ENCODE data around the gene PSIP1.
"Not testable (repeated sequence)": the region's sequence is repeated elsewhere in the genome, so short reads cannot be mapped to it uniquely, and the experiment has no call there.

The PSIP1 gene

GRCh38 chr9:15510789-15511575 is at the start of gene PSIP1:
TSS of gene PSIP1 (minus strand) at chr9:15510970. CDS start at chr9:15510188, 782 bp downstream.
- peak; percentile 74 for DNase-seq

DNA sequence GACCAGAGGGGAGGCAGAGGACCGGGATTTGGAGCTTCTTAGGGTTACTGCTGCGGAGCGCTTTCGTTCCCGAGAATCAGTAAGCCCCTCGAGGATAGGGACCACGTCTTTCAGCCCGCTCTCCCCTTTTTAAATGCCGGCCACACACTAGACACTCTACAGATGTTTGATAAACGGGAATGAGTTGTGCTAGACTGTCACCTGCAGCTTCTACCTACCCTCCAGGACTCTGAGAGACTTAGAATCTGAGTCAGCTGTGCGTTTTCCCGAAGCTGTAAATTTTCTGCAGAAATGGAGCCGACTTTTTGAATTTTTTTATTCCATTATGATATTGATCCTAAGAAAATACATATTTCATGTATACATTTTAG is 42.7 kb upstream of the PSIP1 start:
- no peak for DNase-seq

- DNase-seq, result peak; percentile 72
These were observed 42.1 kb upstream of the PSIP1 start, which contains the start of gene CCDC171 for GRCh38 chr9:15552636-15553527. TSS of gene CCDC171 (plus strand) at chr9:15553043. CDS start at chr9:15564089, 11,046 bp downstream.

- DNase-seq, result no peak
These were observed 38.8 kb upstream of the PSIP1 start for GRCh38 chr9:15549611-15550010.

DNA sequence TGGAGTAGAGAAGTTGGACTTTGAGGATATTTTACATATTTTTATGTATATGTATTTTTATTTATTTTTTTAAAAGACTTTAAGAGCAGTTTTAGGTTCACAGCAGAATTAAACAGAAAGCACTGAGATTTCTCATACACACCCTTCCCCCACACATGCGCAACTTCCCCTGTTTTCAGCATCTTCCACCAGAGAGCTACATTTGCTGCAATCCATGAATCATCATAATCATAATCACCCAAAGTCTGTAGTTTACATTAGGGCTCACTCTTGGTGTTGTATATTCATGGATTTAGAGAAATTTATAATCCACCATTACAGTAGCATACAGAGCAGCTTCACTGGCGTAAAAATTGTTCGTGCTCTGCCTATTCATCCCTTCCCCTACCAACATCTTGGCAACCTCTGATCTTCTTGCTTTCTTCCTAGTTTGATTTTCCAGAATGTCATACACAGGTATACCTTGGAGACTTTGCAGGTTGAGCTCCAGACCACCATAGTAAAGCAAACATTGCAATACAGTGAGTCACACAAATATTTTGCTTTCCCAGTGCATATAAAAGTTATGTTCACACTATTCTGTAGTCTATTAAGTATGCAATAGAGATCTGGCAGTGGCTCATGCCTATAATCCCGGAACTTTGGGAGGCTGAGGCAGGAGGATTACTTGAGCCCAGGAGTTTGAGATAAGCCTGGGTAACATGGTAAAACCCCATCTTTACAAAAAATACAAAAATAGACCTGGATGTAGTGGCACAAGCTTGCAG is 32.5 kb upstream of the PSIP1 start:
- DNase-seq, result no peak

GRCh38 chr9:15542624-15543023 is 31.9 kb upstream of the PSIP1 start:
- no peak for DNase-seq

- no peak for DNase-seq
These were observed 31.1 kb upstream of the PSIP1 start for GRCh38 chr9:15541872-15542271.

DNA sequence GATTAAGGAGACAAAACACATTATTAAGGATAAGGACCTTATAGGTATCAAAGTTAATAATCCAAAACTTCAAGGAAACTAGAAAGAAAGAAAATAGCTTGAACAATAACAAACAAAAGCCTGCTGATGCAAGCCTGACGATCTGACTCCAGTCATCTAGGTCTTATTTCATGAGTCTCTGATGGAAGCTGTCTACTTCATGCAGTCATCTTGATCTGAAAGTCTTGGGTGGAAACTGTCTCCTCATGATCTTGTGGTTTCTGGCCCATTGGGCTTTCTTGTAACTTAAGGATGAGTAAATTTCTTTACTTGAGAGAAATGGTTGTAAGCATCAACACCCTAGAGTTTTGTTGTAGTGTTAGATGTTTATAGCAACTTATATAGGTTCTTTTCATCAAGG is 20.6 kb upstream of the PSIP1 start:
- DNase-seq, result no peak

DNA sequence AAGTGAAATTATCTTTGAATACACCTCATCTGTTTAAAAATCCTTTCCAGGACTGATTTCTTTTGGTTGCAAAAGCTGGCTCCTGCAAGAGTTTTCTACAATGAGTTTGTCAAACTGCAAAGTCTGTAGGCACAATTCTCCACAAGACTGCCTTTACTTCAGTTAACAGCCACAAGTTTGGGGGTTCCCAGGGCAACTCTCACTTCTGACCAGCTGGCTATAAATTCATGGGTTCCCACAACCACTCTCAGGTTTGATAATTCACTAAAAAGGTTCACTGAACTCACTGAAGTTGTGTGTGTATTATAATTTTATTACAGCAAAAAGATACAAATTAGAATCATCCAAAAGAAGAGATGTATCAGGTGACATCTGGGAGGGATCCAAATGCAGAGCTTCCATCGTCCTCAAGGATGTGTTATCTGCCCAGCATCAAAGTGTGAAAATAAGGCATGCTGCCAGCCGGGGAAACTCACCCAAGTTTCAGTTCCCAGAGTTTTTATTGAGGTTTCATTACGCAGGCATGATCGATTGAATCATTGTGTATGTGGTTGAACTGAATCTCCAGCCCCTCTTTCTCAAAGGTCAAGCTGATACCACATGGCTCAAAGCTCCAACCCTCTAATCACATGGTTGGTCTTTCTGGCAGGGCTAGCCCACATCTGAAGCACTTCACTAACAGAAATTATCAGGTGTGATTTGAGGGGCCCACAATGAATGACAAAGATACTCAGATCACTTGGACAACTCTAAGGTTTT is 19.0 kb upstream of the PSIP1 start:
- DNase-seq, result no peak

DNA sequence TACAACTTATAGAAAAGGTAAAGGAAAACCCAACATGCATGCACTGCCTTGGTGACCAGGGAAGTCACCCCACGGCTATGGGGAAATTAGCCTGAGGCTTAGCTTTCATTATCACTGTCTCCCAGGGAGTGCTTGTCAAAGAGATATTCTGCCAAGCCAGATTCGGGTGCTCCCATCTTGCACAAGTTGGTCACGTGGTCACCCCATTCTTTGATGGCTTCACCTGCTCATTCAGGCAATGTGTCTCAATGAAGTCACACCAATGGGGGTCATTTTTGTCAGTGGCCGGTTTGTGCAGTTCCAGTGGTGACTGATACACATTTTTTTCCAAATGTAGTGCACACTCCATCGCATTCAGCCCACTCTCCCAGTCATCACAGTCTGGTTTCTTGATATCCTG is 16.3 kb upstream of the PSIP1 start:
- DNase-seq, result not testable (repeated sequence)

DNA sequence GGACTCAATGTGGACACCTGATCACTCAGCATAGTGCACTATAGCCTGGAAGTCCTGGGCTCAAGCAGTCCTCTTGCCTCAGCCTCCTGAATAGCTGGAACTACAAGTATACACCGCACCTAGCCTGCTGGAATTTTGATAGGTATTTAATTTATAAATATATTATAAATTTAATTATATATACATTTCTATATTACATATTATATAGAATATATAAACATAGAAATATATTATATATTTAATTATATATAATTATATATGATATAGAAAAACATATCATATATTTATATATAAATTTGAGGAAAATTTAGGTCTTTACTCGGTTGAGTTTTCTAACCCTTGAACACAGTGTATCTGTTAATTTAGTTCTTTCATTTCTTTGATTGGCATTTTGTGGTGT is 15.2 kb upstream of the PSIP1 start:
- DNase-seq, result no peak

GRCh38 chr9:15524845-15525455 is 14.2 kb upstream of the PSIP1 start:
- no peak for DNase-seq

DNA sequence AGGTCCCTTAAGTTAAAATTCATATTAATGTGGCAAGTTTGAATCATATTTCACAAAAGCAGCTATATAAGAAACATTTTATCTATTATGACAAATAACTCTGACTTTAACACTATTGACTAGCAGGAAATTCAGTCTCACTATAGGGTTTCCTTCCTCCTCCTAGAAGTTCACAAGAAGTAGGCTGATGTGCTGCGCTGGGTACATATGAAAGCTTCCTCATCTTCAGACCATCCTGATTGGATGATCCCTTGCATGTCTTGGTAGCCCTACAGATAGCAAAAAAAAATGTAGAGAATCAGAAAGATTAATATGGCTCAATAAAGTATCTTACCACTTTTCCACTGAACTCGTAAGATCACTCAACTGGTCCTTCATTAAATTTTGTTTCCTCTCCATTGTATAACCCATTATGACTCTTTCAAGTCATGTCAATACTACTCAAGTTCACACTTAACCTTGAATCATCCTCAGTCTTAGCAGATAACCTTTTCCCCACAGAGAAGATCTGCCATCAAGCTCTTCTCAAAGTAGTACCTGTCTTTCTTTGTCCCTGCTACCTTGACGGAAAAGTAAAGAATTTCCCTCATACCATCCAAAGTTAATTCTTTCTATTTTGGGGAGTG is 11.5 kb upstream of the PSIP1 start:
- no peak for DNase-seq

GRCh38 chr9:15521254-15521653 is 10.5 kb upstream of the PSIP1 start:
- DNase-seq, result no peak

GRCh38 chr9:15519831-15520230 is 9.1 kb upstream of the PSIP1 start:
- DNase-seq, result no peak

DNA sequence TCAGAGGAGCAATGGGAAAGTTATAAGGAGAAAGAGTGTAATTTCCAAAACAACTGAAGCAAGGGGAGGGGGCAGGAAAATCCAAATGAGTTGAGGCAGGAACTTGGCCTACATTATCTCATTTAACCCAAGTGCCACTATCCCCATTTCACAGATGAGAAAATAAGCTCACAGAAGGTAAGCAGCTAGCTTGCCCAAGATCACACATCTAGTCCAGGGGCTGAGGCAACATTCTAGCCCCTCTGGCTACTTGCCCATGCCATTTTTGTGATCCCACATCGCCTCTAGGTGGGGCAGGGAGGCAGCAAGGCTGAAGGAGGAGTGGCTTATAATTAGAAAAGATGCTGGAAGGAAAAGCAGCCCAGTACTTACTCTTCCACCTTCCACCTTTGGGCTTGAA is 2.6 kb upstream of the PSIP1 start:
- DNase-seq, result no peak

DNA sequence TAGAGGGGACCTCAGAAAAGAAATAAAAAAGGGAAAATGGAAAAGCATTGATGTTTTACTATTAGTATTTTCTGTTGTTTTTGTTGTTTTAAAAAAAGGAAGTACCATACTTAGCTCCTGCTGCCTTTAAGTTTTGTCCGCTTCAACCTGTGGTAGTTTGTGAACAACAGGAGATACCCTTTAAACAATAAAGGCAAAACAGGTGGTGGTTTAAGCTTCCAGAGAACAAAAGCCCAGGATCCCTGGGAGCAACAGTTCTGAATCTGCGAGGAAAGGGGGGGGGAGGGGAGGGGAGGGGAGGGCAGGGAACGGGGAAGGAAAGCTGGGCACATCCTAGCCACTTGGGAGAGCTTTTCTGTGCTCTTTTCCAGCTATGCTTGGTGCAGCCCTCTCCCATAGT is 2.1 kb upstream of the PSIP1 start:
- no peak for DNase-seq

- DNase-seq, result no peak
These were observed 1.4 kb upstream of the PSIP1 start for GRCh38 chr9:15512204-15512603.

- peak; percentile 55 for DNase-seq
These were observed 610 bp downstream of the PSIP1 start for GRCh38 chr9:15509931-15510788.

- DNase-seq, result no peak
These were observed 4.8 kb downstream of the PSIP1 start for GRCh38 chr9:15505921-15506320.

GRCh38 chr9:15501803-15502202 is 9.0 kb downstream of the PSIP1 start:
- DNase-seq, result no peak
